GM19099 (cell line): ENCODE measurements around the gene GSAP.

Experiments
- POLR2A ChIP-seq: IDR thresholded peaks from 3 replicates; pipeline ENCODE4 v1.6.1; 2011; ENCODE audit warnings: low read depth; ENCODE audit not compliant: insufficient read length; ENCODE audit errors: extremely low read depth

Gene GSAP

GRCh38 chr7:77447616-77448015, 31.5 kb upstream of the GSAP start:
- TF ChIP-seq POLR2A, result no peak

GRCh38 chr7:77444123-77444522, 28.0 kb upstream of the GSAP start:
- no peak for TF ChIP-seq POLR2A

GRCh38 chr7:77443042-77443441, 26.9 kb upstream of the GSAP start:
- TF ChIP-seq POLR2A, result no peak

GRCh38 chr7:77442636-77443035, 26.5 kb upstream of the GSAP start:
- TF ChIP-seq POLR2A, result no peak

GRCh38 chr7:77441046-77441445, 24.9 kb upstream of the GSAP start:
- TF ChIP-seq POLR2A, result no peak

GRCh38 chr7:77439572-77439971, 23.4 kb upstream of the GSAP start:
- no peak for TF ChIP-seq POLR2A

- no peak for TF ChIP-seq POLR2A
Measured at GRCh38 chr7:77438131-77438530, 22.0 kb upstream of the GSAP start.

GRCh38 chr7:77434570-77435275, 18.6 kb upstream of the GSAP start:
- TF ChIP-seq POLR2A, result no peak

GRCh38 chr7:77433901-77434300, 17.8 kb upstream of the GSAP start:
- TF ChIP-seq POLR2A, result no peak

- TF ChIP-seq POLR2A, result no peak
Measured at GRCh38 chr7:77430927-77431326, 14.8 kb upstream of the GSAP start.

- TF ChIP-seq POLR2A, result no peak
Measured at GRCh38 chr7:77428777-77429231, 12.7 kb upstream of the GSAP start.

- TF ChIP-seq POLR2A, result no peak
Measured at GRCh38 chr7:77427996-77428603, 12.0 kb upstream of the GSAP start.

GRCh38 chr7:77426521-77427051, 10.4 kb upstream of the GSAP start:
- TF ChIP-seq POLR2A, result no peak

GRCh38 chr7:77426052-77426404, 9.9 kb upstream of the GSAP start:
- no peak for TF ChIP-seq POLR2A

- TF ChIP-seq POLR2A, result no peak
Measured at GRCh38 chr7:77425101-77426051, 9.2 kb upstream of the GSAP start.

GRCh38 chr7:77422500-77422899, 6.4 kb upstream of the GSAP start:
- TF ChIP-seq POLR2A, result no peak

- no peak for TF ChIP-seq POLR2A
Measured at GRCh38 chr7:77420986-77421672, 5.0 kb upstream of the GSAP start.
